ENCODE measurements around the gene COG5.

DNA sequence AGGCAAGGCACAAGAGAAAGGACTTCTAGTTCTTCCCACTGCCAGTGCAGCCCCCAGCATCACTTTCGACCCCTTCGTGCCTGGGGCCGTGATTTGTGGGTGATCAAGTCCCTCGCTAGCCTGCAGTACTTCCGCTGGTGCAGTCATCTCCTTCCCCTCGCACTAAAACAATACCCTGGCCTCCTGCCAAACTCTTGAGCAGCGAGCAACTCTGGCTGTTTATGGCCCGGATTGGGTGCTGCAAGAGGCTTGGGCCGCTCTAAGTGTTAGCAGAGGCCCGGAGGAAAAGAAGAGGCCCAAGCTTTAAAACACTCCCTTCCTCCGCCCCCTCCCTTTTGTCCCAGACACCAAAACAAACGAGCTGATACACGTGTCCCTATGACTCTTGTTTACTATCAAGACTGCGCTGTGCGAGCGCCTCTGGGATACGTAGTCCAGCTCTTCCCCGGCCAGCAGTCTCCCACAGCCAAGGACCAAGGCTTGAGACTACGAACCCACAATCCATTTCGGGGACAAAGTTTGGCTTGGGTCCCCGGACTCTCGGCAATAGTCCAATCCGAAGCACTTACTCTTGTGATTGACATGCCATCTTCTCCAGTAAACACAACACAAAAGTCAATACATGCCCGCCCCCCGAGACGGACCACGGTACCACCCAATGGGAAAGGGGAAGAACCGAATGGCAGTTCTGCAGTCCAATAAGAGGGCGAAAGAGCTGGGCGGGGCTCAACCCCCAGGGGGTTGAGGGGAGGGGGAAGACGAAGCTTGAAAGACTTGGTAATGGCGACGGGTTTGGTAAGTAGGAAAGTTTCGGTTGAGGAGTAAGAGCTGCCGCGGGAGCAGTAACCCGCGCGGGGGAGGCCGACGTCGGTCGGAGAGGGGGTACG is 395.2 kb downstream of the COG5 start, which contains the start of gene HBP1:
- TF ChIP-seq, protein P1, sequence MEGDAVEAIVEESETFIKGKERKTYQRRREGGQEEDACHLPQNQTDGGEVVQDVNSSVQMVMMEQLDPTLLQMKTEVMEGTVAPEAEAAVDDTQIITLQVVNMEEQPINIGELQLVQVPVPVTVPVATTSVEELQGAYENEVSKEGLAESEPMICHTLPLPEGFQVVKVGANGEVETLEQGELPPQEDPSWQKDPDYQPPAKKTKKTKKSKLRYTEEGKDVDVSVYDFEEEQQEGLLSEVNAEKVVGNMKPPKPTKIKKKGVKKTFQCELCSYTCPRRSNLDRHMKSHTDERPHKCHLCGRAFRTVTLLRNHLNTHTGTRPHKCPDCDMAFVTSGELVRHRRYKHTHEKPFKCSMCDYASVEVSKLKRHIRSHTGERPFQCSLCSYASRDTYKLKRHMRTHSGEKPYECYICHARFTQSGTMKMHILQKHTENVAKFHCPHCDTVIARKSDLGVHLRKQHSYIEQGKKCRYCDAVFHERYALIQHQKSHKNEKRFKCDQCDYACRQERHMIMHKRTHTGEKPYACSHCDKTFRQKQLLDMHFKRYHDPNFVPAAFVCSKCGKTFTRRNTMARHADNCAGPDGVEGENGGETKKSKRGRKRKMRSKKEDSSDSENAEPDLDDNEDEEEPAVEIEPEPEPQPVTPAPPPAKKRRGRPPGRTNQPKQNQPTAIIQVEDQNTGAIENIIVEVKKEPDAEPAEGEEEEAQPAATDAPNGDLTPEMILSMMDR (conservative IDR thresholded peaks at IDR 0.05; ENCODE audit: low read depth, low read length) = no peak
- no peak for TF ChIP-seq EZH2 (IDR thresholded peaks at IDR 0.05; ENCODE audit: borderline replicate concordance, low read depth, low read length, poor library complexity, severe bottlenecking)
